ENCODE results near the gene NRG3.

NRG3 gene

DNA sequence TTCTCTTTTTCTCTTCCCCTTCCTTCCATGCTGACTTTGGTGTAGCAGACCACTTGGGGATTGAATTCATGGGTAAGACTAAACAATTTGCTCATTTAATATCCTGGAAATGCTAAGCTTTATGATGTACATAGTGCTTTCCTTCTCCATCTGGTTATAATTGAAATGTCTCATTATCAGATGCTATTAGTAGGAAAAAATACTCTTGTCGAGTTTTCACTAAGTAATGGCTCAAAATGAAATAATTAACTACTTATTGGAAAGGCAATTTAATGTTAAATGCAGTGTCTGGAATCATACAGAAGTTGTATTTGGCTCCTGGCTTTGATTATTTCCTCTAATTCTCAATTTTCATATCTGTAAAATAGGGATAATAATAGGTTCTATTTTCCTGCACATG lies 990.4 kb downstream of the NRG3 start:
- TF ChIP-seq, protein P1, sequence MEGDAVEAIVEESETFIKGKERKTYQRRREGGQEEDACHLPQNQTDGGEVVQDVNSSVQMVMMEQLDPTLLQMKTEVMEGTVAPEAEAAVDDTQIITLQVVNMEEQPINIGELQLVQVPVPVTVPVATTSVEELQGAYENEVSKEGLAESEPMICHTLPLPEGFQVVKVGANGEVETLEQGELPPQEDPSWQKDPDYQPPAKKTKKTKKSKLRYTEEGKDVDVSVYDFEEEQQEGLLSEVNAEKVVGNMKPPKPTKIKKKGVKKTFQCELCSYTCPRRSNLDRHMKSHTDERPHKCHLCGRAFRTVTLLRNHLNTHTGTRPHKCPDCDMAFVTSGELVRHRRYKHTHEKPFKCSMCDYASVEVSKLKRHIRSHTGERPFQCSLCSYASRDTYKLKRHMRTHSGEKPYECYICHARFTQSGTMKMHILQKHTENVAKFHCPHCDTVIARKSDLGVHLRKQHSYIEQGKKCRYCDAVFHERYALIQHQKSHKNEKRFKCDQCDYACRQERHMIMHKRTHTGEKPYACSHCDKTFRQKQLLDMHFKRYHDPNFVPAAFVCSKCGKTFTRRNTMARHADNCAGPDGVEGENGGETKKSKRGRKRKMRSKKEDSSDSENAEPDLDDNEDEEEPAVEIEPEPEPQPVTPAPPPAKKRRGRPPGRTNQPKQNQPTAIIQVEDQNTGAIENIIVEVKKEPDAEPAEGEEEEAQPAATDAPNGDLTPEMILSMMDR (IDR thresholded peaks at IDR 0.05; ENCODE audit: extremely low read depth, insufficient read depth, missing control alignments), result no peak
- no peak for DNase-seq (ENCODE audit: low spot score)
- in situ Hi-C loops (cut with MboI; ENCODE audit: low pct_unique_long_range_greater_than_20kb, low sequenced_read_pairs, unreplicated experiment), result no loop called here

DNA sequence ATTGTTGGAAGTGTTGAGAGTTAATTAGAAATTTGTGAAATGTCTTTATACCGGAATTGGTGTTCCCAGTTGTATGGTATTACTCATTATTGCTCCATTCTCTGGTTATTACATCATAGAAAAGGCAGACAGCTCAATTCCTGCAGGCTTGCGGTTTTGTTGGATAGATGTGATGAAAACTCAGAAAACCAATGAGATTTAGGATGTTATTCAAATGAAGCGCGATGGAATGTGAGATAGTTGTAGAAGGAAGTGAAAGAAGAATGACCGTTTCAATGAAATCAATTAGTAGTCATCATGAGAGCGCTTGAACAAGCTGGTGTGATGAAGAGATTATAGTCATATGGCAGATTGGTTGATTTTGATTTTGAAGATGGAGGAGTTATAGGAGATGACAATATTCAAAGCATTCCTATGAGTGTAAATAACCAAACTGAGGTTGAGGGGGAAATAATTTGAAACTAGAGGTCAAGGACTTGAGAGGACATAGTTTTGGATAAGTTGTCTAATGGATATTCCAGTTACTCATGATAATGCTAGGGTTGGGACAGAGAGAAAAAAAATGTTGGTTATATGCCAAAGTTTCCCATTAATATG lies 991.5 kb downstream of the NRG3 start:
- TF ChIP-seq, protein P1 (IDR thresholded peaks at IDR 0.05; ENCODE audit: extremely low read depth, insufficient read depth, missing control alignments), result no peak
- DNase-seq (ENCODE audit: low spot score), result no peak
- in situ Hi-C loops (cut with MboI; ENCODE audit: low pct_unique_long_range_greater_than_20kb, low sequenced_read_pairs, unreplicated experiment), result no loop called here

DNA sequence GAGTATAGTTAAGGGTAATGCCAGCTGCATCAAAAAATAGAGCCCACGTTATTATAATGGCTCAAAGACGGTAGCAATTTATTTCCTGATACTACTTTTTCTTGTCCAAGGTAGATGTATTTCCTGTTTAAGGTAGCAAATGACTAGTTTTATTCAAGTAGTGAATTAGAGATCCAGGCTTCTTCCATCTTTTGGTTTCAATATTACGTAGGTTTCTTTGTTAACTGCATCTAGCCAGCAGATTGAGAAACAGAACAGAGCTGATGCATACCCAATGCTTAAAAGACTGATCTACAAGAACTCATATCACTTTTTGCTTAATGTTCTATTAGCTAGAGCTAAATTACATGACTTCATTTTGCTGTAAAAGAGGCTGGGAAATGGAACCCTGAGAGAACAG lies 992.1 kb downstream of the NRG3 start:
- TF ChIP-seq, protein P1 (IDR thresholded peaks at IDR 0.05; ENCODE audit: extremely low read depth, insufficient read depth, missing control alignments), result no peak
- DNase-seq (ENCODE audit: low spot score), result peak; percentile 11
- in situ Hi-C loops (cut with MboI; ENCODE audit: low pct_unique_long_range_greater_than_20kb, low sequenced_read_pairs, unreplicated experiment), result no loop called here

DNA sequence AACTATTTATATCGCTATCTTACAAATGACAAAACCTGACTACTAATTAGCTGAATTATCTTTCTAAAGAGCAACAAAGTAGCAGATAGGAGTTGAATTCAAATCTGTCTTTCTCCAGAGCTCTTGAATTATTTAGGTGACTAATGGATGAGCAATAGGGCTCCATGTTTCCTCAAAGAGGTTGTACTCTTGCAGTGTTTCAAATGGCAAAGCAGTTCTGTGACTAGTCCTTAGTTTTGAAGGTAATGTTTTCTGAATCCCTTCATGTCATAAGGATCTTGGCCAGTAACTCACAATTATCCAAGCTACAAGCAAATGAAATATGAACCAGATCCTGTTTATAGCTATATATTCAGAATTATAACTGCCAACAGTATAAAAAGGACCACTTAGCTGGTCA lies 999.7 kb downstream of the NRG3 start:
- in situ Hi-C loops (cut with MboI; ENCODE audit: low pct_unique_long_range_greater_than_20kb, low sequenced_read_pairs, unreplicated experiment), result no loop called here
- TF ChIP-seq, protein P1 (IDR thresholded peaks at IDR 0.05; ENCODE audit: extremely low read depth, insufficient read depth, missing control alignments), result no peak
- DNase-seq (ENCODE audit: low spot score), result no peak

DNA sequence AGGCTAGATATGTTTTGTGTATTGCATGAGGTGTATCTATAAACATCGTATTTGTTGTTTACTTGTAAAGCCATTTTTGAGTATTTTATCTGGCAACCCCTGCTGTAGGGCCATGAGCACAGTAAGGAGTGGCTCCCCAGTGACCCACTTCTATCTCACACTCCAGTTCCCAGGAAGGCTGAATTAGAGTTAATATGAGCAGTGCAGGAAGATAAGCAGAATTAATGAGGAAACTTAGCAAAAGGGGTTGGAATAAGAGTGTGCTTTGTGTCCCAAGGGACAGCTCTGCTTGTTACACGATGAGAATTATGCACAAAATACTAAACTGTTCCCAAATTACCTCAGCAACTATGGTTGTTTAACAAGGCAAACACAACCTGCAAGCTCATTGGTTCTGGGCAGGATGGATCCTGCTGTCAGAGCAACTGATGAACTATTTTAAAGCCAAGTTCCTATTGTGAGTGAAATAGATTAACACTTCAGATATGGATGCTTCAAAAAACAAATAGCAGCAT lies 1005.8 kb downstream of the NRG3 start:
- DNase-seq (ENCODE audit: low spot score), result no peak
- TF ChIP-seq, protein P1 (IDR thresholded peaks at IDR 0.05; ENCODE audit: extremely low read depth, insufficient read depth, missing control alignments), result no peak
- in situ Hi-C loops (cut with MboI; ENCODE audit: low pct_unique_long_range_greater_than_20kb, low sequenced_read_pairs, unreplicated experiment), result no loop called here

DNA sequence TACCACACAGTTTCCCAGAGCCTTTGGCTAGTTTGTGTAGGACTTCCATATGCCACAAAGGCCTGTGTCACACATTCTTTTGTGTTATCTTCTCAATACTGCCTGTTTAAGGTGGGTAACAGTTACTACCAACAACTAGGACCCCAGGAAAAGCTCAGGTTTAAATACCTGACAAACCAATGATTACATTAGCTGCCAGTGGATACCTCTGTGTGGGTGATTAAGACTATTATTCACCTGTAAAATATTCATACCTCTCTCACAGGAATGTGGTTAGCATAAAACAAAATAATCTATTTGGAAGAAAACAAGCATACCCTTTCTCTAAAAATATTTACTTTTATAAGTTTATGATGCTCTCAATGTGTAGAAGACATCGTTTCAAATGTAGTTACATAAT lies 1007.7 kb downstream of the NRG3 start:
- no peak for DNase-seq (ENCODE audit: low spot score)
- TF ChIP-seq, protein P1 (IDR thresholded peaks at IDR 0.05; ENCODE audit: extremely low read depth, insufficient read depth, missing control alignments), result no peak
- in situ Hi-C loops (cut with MboI; ENCODE audit: low pct_unique_long_range_greater_than_20kb, low sequenced_read_pairs, unreplicated experiment), result no loop called here

Measured in GM13977 (cell line).